A549 (cell line): ENCODE data around the gene CNST. TPM values are rescaled to one million over a fixed set of nuclear protein-coding genes. Genes with fewer than 3 reads are reported as not detected.

Experiments used
- ATAC-seq, 2 experiments: fragments of 200-7000 bp in 1 of 2; fragments of >200 bp in 1 of 2; cut with Nextera tagmentation in 1 of 2; cut with Tn5 transposase in 1 of 2; 3 replicates each; pipeline versions ENCODE4 v1.8.0 to v1.9.1; 2018 to 2020; ENCODE audit warnings: mild to moderate bottlenecking in 1 of 2, moderate library complexity in 1 of 2
- CTCF ChIA-PET: fragments of 300-600 bp; sonication (Branson Sonifier 250); formaldehyde crosslinking; extraction: SDS; loops from one replicate; lab custom pipeline; 2021; ENCODE audit warnings: antibody characterized with exemption, inconsistent platforms; lab: Yijun Ruan, JAX
- POLR2A ChIA-PET: fragments of 350-600 bp; formaldehyde crosslinking; extraction: SDS; loops from one replicate; lab custom pipeline; 2021; ENCODE audit warnings: antibody characterized with exemption, inconsistent platforms; lab: Yijun Ruan, JAX
- DNase-seq, 2 experiments: peaks; one replicate each; pipeline versions ENCODE4 v3.0.0 to v3.0.0-alpha.2; 2011 to 2016; ENCODE audit warnings: low read depth in 1 of 2, low spot score in 1 of 2
- FAIRE-seq: peaks from 2 replicates; lab custom pipeline; 2011; peaks lifted over from hg19 to GRCh38; lab: Jason Lieb, UNC
- H3K27ac ChIP-seq, 2 experiments: fragments of >200 bp; sonication (Bioruptor Twin); formaldehyde crosslinking; 3 replicates each; pipeline ENCODE4 v1.5.1; 2016 to 2017
- H3K4me1 ChIP-seq: fragments of >200 bp; sonication (Bioruptor Twin); formaldehyde crosslinking; 3 replicates; pipeline ENCODE4 v1.6.1; 2016
- H3K4me2 ChIP-seq: fragments of >200 bp; sonication (Bioruptor Twin); formaldehyde crosslinking; 3 replicates; pipeline ENCODE4 v1.6.1; 2016
- H3K4me3 ChIP-seq: fragments of >200 bp; sonication (Bioruptor Twin); formaldehyde crosslinking; 3 replicates; pipeline ENCODE4 v1.5.1; 2016
- H3K9me3 ChIP-seq: fragments of >200 bp; sonication (Bioruptor Twin); formaldehyde crosslinking; 3 replicates; pipeline ENCODE4 v1.6.1; 2016
- BHLHE40 ChIP-seq: IDR thresholded peaks from 2 replicates; pipeline ENCODE4 v1.6.1; 2012; ENCODE audit warnings: low read depth, low read length, inconsistent platforms
- CHD2 ChIP-seq: fragments of 150-350 bp; IDR thresholded peaks from 2 replicates; pipeline ENCODE4 v1.6.1; 2014; ENCODE audit warnings: low read length; ENCODE audit not compliant: partially characterized antibody
- FOSB ChIP-seq: fragments of 250-450 bp; sonication (Bioruptor Pico); IDR thresholded peaks from 2 replicates; pipeline ENCODE4 v1.5.0; 2020; ENCODE audit warnings: mild to moderate bottlenecking, moderate library complexity
- FOSL2 ChIP-seq, 2 experiments: fragments of 450-650 bp in 1 of 2; fragments of >200 bp in 1 of 2; sonication (Bioruptor Twin) in 1 of 2; formaldehyde crosslinking; IDR thresholded peaks; 2 replicates each; pipeline versions ENCODE4 v1.5.0 to v1.6.1; 2016 to 2020; ENCODE audit warnings: mild to moderate bottlenecking in 1 of 2, moderate library complexity in 1 of 2
- HEYL ChIP-seq: fragments of 250-450 bp; sonication (Bioruptor Pico); IDR thresholded peaks from 2 replicates; pipeline ENCODE4 v1.8.0; 2021; ENCODE audit warnings: mild to moderate bottlenecking, moderate library complexity
- MYC ChIP-seq: IDR thresholded peaks from 2 replicates; pipeline ENCODE4 v1.6.1; 2012; ENCODE audit warnings: mild to moderate bottlenecking, inconsistent platforms, low read length, improper control_type of control experiment, borderline replicate concordance
- PHF8 ChIP-seq: fragments of 200-600 bp; sonication (generic); IDR thresholded peaks from 2 replicates; pipeline ENCODE4 v1.6.1; 2016; ENCODE audit warnings: low read depth, mild to moderate bottlenecking, antibody characterized with exemption, moderate library complexity, borderline replicate concordance
- POLR2A ChIP-seq: IDR thresholded peaks from 2 replicates; pipeline ENCODE4 v1.6.1; 2012; ENCODE audit warnings: mild to moderate bottlenecking, low read length
- POLR2AphosphoS2 ChIP-seq: conservative IDR thresholded peaks from 2 replicates; pipeline ENCODE4 v1.6.1; 2012; ENCODE audit warnings: low read length, improper control_type of control experiment, inconsistent platforms
- TFCP2L1 ChIP-seq: fragments of 250-450 bp; sonication (Bioruptor Pico); IDR thresholded peaks from 2 replicates; pipeline ENCODE4 v1.5.0; 2021; ENCODE audit warnings: mild to moderate bottlenecking
- TP53 ChIP-seq: fragments of 250-450 bp; sonication (Bioruptor Pico); IDR thresholded peaks from 2 replicates; pipeline ENCODE4 v1.5.0; 2021; ENCODE audit warnings: mild to moderate bottlenecking, moderate library complexity
- ZNF302 ChIP-seq: fragments of 250-450 bp; sonication (Bioruptor Pico); IDR thresholded peaks from 2 replicates; pipeline ENCODE4 v1.9.0; 2021; ENCODE audit warnings: inconsistent platforms, mild to moderate bottlenecking, moderate library complexity
- WGBS: methylation state at CpG from one replicate; pipeline ENCODE4 v1.1.6; 2017; ENCODE audit errors: missing lambda C conversion rate; 5-methylcytosine and 5-hydroxymethylcytosine counted together
- polyA plus RNA-seq, 4 experiments: library from polyadenylated mRNA; depleted of rRNA in 3 of 4; stranded (reverse); fragments of >200 nt; fragmentation: RNase III in 1 of 4; extraction: RNeasy Plus Mini Kit Qiagen cat#74134 plus additional on column Dnase treatment in 1 of 4; gene quantifications; 2 replicates in 3 of 4; 3 replicates in 1 of 4; pipeline ENCODE4 v1.2.3, GENCODE V29; 2011 to 2017
- TF ChIP-seq, protein P1 (sequence below): fragments of 450-650 bp; IDR thresholded peaks from 2 replicates; pipeline ENCODE4 v1.6.1; 2014; ENCODE audit warnings: antibody characterized with exemption
- TF ChIP-seq, protein P2 (sequence below): fragments of 250-450 bp; sonication (Bioruptor Pico); IDR thresholded peaks from 2 replicates; pipeline ENCODE4 v1.5.0; 2021; ENCODE audit warnings: mild to moderate bottlenecking, moderate library complexity, borderline replicate concordance
- TF ChIP-seq, protein P3 (sequence below): fragments of 150-350 bp; IDR thresholded peaks from 2 replicates; pipeline ENCODE4 v1.6.1; 2014; ENCODE audit warnings: low read depth, mild to moderate bottlenecking, low read length
- TF ChIP-seq, protein P4 (sequence below): fragments of 250-450 bp; sonication (Bioruptor Pico); IDR thresholded peaks from 2 replicates; pipeline ENCODE4 v1.5.0; 2020; ENCODE audit warnings: low read depth, mild to moderate bottlenecking, moderate library complexity
- TF ChIP-seq, protein P5 (sequence below): IDR thresholded peaks from 2 replicates; pipeline ENCODE4 v1.6.1; 2012; ENCODE audit warnings: low read depth, borderline replicate concordance

Gene CNST
- polyA plus RNA-seq, 2 of the 4 experiments (the other 2 are of a cell fraction), result 7.9 to 23.0 TPM

DNA sequence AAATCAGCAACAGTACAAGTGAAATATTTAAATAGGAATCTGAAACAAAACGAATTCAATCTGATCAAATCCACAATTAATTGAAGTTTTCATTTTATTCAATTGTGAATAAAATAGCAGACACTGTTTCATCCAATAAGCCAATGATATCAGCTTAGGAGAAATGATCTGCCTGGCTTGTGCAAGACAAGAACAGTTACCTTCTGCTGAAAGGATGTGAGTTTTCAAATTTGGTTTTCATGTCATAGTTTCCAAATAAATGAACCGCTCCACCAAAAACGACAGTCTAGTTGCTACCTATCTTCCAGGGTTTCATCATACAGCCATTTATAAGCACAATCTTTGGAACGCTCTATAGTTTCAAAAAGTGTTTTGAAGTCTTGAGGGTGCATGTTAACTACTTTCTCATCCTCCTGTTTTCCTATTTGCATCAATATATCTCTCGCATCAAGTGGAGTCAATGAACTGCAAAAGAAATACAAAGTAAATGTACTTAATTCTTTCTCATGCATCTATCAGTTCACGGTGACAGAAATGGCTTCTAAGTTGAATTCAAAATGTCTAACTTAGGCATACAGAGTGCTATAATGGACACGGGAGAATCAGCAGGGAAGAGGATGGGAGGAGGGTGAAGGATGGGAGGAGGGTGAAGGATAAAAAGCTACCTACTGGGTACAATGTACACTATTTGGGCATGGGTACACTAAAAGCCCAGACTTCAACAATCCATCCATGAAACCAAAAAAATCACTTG is 25.3 kb upstream of the CNST start (continued):
- TF ChIP-seq, protein P1, sequence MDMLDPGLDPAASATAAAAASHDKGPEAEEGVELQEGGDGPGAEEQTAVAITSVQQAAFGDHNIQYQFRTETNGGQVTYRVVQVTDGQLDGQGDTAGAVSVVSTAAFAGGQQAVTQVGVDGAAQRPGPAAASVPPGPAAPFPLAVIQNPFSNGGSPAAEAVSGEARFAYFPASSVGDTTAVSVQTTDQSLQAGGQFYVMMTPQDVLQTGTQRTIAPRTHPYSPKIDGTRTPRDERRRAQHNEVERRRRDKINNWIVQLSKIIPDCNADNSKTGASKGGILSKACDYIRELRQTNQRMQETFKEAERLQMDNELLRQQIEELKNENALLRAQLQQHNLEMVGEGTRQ, result no peak

DNA sequence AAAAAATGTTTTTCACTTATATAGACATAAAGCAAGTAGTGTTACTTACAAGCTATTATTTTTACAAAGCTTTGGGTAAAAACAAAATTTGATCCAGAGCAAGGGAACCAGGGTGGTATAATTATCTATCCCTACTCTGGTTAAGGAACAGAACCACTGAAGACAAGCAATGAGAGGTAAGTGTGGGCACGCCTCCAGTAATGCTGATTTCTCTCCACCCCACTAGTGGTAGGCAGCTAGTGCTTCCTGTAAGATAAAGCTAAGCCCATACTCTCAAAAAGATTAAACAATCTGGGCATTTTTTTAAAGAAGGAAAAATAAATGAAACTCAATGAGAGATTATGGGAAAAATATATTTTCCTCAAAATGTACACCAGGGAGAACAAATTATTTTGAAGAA is 22.3 kb upstream of the CNST start:
- Histone ChIP-seq H3K4me2 (no peak overlapping the region), H3K4me3 (no peak overlapping the region), H3K4me1 (no peaks in the 10 kb centered on the region), H3K27ac (no peak overlapping the region), H3K9me3 (no peaks in the 10 kb centered on the region)
- ATAC-seq, result no peak
- ChIA-PET CTCF (no interaction called here), POLR2A (no interaction called here)
- FAIRE-seq, result no peak
- WGBS, result 4% methylated on average over 1 of the region's 1 CpG
- TF ChIP-seq PHF8 (no peak), MYC (no peak), ZNF302 (no peak), POLR2AphosphoS2 (no peak), TFCP2L1 (CRISPR knock-in tag) (no peak), BHLHE40 (no peak), CHD2 (no peak), FOSB (CRISPR knock-in tag) (no peak), FOSL2 (IDR thresholded peaks at IDR 0.05) (no peak), FOSL2 (CRISPR knock-in tag; IDR thresholded peaks at IDR 0.05) (no peak)
- no peak for DNase-seq

DNA sequence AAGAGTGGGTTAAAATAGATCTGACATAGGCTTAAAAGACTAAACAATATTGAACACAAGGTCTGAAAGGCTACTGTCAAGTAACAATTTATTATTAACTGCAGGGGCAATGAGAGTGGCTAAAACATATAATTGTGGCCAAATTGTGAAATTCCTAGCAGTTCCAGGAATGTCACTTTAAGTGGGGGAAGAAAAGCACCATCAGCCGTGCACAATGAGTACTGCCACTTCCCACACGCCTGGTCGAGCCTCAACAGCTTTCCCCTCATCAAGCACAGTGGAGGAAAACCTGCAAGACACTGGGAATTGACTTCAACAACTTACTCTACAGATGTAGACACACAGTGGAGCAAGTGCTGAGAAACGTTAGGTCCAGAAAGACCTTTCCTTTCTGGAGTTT is 16.6 kb upstream of the CNST start:
- FAIRE-seq, result no peak
- POLR2A ChIA-PET, result no interaction called here

More for the DNA sequence above, 16.6 kb upstream of the CNST start:
- TF ChIP-seq POLR2A (no peak), HEYL (CRISPR knock-in tag) (no peak), TP53 (CRISPR knock-in tag) (no peak)
- TF ChIP-seq, protein P2, sequence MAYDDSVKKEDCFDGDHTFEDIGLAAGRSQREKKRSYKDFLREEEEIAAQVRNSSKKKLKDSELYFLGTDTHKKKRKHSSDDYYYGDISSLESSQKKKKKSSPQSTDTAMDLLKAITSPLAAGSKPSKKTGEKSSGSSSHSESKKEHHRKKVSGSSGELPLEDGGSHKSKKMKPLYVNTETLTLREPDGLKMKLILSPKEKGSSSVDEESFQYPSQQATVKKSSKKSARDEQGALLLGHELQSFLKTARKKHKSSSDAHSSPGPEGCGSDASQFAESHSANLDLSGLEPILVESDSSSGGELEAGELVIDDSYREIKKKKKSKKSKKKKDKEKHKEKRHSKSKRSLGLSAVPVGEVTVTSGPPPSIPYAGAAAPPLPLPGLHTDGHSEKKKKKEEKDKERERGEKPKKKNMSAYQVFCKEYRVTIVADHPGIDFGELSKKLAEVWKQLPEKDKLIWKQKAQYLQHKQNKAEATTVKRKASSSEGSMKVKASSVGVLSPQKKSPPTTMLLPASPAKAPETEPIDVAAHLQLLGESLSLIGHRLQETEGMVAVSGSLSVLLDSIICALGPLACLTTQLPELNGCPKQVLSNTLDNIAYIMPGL, result no peak
- TF ChIP-seq, protein P3, sequence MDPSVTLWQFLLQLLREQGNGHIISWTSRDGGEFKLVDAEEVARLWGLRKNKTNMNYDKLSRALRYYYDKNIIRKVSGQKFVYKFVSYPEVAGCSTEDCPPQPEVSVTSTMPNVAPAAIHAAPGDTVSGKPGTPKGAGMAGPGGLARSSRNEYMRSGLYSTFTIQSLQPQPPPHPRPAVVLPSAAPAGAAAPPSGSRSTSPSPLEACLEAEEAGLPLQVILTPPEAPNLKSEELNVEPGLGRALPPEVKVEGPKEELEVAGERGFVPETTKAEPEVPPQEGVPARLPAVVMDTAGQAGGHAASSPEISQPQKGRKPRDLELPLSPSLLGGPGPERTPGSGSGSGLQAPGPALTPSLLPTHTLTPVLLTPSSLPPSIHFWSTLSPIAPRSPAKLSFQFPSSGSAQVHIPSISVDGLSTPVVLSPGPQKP, result no peak
- TF ChIP-seq, protein P4, sequence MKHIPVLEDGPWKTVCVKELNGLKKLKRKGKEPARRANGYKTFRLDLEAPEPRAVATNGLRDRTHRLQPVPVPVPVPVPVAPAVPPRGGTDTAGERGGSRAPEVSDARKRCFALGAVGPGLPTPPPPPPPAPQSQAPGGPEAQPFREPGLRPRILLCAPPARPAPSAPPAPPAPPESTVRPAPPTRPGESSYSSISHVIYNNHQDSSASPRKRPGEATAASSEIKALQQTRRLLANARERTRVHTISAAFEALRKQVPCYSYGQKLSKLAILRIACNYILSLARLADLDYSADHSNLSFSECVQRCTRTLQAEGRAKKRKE, result no peak
- TF ChIP-seq, protein P5, sequence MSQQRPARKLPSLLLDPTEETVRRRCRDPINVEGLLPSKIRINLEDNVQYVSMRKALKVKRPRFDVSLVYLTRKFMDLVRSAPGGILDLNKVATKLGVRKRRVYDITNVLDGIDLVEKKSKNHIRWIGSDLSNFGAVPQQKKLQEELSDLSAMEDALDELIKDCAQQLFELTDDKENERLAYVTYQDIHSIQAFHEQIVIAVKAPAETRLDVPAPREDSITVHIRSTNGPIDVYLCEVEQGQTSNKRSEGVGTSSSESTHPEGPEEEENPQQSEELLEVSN, result no peak
- TF ChIP-seq, all 56 proteins: peak for 0
- no peaks in the 10 kb centered on the region for H3K9me3 ChIP-seq
- H3K4me2 ChIP-seq, result no peak overlapping the region
- DNase-seq (no peak), ATAC-seq (no peak)
- WGBS, result 82% methylated on average over 4 of the region's 4 CpGs
- H3K4me1 ChIP-seq, result no peaks in the 10 kb centered on the region
- no peak overlapping the region for H3K27ac ChIP-seq
- H3K4me3 ChIP-seq, result no peak overlapping the region
- CTCF ChIA-PET, result interaction anchor here (0.7 kb wide), 1 partner anchor 10 kb away, joined by 3 read pairs; no protein-coding TSS in a partner anchor
